Activated T-cell treated with anti-CD3 and anti-CD28 coated beads for 24 hours (primary cell): ENCODE results near the gene RARG.
A peak's percentile ranks its signal among the peaks of the same experiment; 100 is the strongest.

Experiments used
- DNase-seq: peaks from one replicate; pipeline ENCODE4 v3.0.0-alpha.2; 2020; ENCODE audit warnings: low read depth

The RARG gene

DNA sequence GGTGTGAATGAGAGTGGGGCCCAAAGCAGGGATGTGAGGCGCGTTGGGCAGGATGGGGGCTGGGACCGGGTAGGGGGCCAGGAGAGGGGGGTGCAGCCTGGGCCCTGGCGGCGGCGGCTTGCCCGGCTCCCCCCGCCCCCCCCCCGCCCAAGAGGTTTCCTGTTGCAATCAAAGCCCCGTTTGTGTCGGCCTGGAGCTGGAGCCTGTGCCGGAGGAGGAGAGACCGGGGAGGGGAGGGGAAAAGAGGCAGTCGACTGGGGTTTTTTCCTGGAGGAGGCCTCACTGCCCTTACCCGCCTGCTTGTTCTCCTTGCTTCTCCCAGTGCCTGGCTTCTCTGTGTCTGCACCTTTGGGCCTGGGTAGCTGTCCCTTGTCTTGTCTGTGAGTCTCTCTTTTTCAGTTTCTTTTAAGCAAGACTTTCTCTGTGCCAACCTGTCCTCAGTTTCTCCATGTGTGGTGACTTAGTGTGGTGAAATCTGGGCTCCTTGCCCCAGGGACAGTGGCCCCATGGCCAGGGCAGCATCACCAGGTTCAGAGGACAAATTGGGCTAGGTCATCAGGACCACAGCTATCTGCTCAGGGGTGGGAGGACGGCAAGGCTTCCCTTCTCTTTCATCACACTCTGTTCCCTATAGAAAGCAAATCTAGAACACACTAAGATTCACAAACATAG, 8.5 kb downstream of the RARG start:
- no peak for DNase-seq

- DNase-seq: no peak
Measured at GRCh38 chr12:53222806-53223261, 9.2 kb downstream of the RARG start.

- no peak for DNase-seq
Measured at GRCh38 chr12:53222170-53222721, 9.8 kb downstream of the RARG start.

DNA sequence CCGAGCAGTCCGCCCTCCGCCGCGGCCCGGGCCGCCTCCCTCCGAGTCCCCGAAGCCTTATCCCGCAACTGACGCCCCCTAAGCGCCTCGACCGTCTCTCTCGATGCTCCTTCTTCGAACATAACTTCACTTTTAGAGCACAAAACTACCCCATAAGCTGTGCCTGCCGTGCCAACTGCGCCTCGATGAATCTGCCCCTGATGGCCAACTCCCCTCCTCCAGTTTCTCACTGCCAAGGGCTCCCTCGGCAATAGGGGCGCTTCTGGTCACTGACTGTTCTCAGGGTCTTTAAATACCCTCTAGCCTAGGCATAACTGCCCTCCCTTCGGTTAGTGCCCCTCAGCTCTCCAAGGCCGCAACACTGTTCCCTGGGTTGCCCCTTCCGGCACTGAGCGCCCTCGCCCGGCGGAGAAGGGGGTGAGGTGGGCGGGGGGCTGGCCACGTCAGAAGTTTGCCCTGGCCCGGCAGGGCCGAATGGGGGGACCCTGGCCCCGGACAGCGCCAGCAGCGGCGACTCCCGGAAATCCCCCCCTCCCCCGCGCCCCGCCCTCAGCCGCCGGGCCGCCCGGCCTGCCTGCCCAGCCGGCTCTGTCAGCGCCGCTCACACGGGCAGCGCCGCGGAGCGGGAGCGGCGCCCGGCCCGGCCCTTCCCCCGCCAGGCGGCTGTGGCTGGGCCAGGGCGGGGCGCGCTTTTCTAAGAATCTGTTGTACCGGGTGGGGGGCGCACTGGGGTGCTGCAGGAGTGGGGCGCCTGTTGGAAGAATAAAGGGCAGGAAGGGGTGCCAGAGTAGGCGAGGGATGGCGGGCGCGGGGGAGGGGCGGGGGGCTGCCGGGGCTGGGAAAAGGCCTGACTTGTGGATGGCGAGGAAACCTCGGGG, 10.6 kb downstream of the RARG start:
- DNase-seq: no peak

DNA sequence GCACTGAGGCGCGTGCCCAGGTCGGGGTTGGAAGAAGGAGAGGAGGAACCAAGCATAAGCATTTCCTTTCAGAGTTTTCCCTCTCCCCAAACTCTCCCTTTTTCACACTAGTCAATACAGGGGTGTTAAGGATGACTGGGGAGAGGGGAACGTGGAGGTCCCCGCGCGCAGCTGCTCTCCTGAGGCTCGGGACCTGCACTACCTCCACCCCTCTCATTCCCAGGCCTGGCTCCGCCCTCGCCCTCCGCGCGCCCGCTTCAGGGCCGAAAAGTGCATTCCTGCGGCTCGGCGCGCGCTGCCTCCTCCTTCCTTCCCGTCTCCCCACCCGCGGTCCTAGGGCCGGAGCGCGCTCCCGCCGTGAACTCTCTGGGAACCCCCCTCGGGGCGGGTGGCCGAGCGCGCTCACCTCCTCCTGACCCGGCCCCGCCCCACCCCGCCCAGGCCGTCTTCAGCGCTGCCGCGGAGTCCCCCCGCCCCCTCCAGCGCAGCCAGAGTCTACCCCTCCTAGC, 11.3 kb downstream of the RARG start:
- DNase-seq: peak; percentile 70

GRCh38 chr12:53219956-53220693, 11.9 kb downstream of the RARG start:
- peak; percentile 71 for DNase-seq

- peak; percentile 69 for DNase-seq
Measured at GRCh38 chr12:53219292-53219955, 12.6 kb downstream of the RARG start.

DNA sequence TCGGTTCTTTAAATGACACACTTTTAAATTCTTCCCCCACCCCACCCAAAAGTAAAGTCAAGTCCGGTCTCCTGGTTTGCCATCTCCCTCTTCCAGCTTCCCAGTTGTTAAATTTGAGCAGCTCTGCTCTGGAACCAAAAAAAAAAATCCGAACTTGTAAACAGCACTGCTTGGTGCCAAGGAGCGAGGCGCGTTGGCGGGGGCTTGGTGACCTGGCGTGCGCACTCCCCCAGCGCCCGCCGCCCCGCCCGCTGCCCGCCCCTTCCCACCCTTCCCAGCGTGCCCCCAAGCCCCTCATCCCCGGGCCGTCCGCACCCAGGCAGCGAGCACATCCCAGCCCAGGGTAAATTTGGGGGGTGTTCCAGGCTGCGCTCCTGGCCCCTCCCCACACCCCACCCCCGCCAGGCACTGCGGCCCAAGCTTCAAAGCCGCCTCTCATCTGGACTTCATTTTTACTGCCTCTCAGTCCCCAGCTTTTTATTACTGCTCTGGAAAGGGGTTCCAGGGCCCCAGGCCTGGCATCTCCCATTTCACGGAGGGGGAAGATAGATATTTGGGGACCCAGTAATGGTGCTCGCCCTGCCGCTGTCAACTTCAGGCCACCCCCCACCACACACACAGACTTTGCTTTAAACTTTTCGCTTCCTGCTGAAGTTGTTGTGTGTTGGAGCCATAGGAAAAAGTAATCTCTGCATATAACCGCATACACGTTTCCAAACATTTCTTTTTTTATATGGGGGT, 13.3 kb downstream of the RARG start:
- no peak for DNase-seq

- DNase-seq: no peak
Measured at GRCh38 chr12:53217931-53218307, 14.1 kb downstream of the RARG start.

GRCh38 chr12:53217051-53217930, 14.7 kb downstream of the RARG start:
- DNase-seq: no peak

DNA sequence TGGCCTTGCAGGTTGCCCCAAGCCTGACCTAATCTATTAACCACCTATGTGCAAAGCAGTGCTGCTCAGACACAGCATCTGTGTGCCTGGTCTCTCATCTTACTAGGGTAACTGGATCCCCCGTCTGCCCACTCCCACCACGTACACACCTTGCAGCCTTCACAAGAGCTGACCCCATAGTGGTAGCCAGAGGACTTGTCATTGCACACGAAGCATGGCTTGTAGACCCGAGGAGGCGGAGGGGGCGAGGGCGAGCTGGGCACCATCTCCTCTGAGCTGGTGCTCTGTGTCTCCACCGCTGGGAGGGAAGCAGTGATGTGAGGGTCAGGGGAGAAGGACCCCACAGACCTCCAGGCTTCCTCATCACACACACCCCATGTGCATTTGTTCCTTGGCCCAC, 16.5 kb downstream of the RARG start:
- no peak for DNase-seq

GRCh38 chr12:53214687-53215455, 17.1 kb downstream of the RARG start:
- DNase-seq: no peak

GRCh38 chr12:53214221-53214620, 17.8 kb downstream of the RARG start:
- DNase-seq: no peak

DNA sequence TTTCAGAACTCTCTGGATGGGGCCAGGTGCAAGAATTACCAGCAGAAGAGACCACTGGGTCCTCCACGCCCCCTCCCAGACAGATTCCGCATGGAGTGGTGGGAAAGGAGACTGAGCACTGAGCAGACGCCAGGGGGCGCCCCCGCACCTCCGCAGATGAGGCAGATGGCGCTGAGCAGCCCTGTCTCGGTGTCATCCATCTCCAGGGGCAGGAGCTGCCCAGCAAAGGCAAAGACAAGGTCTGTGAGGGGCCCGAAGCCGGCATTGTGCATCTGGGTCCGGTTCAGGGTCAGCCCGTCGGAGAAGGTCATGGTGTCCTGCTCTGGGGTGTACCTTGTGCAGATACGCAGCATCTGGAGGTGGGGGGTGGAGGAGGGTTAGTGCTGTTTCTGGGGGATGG, 18.7 kb downstream of the RARG start:
- peak; percentile 78 for DNase-seq

DNA sequence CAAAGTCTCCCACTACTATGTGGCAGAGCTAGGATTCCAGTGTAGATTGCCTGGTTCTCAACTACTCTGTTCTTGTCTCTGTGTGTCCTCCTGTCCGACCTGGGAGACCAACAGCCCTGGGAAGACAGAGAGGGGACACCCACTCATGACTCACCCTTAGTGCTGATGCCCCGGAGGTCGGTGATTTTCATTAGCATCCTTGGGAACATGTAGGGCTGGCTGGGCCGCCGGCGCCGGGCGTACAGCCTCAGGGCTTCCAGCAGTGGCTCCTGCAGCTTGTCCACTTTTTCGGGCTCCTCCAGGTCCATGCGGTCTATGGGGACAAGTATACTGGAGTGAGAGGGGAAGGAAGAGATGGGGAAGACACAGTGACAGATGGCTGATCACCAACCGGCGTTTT, 19.1 kb downstream of the RARG start:
- DNase-seq: no peak

DNA sequence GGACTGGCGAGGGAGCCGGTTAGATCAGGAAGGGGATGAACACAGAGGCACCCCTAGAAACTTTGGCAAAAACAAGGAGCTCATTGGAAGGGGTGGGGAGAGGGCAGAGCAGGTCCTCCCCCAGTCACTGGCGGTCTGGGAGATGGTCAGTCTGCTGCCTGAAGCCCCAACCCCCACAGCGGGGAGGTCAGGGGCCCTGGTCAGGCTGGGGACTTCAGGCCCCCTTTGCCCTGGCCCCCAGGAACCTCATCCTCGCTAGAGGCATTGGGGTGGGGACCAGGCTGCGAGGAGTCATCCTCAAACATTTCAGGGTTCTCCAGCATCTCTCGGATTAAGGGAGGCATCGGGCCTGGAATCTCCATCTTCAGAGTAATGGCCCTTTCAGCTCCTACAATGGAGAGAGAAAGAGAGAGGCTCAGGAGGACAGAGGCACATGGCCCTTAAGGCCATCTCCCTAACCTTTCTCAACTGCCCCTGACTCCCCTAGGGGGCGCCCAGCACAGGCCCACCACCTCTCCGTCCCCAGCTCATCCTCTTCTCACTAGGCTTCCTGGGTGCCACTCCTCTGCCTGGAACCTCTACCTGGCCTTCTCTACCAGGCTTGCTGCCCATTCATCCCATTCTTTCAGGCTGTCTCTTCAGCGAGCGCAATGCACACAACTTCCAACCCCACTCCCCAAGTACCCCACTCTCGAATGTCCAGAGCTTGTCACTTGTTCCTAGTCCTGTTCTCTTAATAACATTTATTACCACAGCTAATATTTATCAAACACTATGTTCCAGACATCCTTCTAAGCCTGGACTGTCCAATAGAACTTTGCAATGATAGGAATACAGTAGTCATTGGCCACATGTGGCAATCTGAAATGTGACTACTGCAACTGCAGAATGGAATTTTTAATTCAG, 20.3 kb downstream of the RARG start:
- no peak for DNase-seq

DNA sequence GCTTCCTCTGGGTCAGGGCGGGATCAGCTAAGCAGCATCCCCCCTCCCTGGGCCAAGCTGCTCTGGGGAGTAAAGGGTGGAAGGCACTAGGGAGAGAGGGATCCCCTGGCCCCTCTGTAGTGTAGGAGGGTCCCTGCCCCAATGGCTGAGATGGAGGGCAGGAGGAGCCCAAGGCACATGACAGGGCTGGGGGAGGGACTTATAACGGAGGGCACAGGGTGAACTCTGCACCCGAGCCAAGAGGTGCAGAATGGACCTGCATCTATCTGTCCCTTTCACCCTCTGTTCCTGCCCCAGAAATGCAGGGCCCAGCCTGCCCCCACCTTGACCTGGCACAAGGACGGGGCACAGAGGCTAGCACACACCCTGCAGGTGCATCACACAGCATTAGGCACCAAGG, 21.2 kb downstream of the RARG start:
- DNase-seq: no peak

DNA sequence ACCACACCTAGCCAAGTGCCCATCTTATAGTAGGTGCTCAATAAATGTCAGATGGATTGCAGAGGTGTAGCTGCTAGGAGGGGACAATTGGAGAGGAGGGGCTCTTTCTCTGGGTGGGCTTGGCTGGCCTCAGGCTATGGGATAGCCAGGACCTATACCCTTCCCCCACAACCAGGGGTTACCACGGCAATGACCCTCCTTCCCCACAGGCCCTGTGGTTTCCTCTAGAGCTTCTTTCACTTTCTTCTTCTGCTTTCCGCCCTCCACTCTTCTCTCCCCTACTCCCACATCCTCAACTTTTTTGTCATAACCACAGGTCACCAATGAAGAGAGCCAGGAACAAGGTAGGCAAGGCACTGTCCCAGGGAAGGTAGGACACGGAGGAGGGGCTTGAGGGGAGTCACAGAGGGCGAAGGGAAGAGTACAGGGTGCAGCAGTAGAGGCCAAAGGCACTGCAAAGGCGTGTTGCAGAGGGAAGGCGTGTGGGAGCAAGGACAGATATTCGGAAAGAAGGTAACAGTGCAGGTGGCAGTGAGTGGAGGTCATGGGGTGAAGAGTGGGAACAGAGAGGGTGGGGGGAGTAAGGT, 23.0 kb downstream of the RARG start:
- no peak for DNase-seq
